ENCODE results near the gene REXO5.

DNA sequence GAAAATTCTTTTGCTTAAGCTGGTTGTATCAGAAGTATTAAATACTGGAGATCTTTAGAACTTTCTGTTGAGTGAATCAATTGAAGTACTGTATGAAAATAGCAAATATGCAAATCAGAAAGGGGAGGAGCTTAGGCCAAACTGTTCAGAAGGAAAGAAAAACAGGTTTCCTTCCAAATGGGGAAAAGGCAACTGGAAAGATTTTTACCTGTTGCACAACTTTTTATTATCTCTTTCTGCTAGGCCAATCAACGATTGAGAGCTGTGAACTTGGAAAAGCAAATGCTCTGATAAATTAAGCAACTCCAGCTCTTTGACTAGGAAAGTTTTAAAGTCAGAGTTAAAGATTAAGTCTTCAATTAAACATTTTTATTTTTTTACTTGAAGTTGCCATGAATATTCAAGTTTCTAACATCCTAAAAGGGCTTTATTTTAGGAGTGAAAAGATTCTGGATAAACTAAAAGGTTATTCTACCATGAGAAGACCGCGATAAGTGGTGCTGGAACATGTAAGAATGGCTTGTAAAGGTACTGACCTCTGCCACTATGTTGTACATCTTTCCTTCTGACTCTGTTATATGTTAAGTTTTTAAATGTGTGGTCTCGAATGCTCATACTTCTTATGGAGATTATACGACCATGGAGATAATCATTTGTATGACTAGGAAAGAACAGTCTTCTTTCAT lies 77.4 kb downstream of the REXO5 start:
- TF ChIP-seq, protein P1, sequence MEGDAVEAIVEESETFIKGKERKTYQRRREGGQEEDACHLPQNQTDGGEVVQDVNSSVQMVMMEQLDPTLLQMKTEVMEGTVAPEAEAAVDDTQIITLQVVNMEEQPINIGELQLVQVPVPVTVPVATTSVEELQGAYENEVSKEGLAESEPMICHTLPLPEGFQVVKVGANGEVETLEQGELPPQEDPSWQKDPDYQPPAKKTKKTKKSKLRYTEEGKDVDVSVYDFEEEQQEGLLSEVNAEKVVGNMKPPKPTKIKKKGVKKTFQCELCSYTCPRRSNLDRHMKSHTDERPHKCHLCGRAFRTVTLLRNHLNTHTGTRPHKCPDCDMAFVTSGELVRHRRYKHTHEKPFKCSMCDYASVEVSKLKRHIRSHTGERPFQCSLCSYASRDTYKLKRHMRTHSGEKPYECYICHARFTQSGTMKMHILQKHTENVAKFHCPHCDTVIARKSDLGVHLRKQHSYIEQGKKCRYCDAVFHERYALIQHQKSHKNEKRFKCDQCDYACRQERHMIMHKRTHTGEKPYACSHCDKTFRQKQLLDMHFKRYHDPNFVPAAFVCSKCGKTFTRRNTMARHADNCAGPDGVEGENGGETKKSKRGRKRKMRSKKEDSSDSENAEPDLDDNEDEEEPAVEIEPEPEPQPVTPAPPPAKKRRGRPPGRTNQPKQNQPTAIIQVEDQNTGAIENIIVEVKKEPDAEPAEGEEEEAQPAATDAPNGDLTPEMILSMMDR (IDR thresholded peaks at IDR 0.05) = no peak
- TF ChIP-seq EP300 (IDR thresholded peaks at IDR 0.05; ENCODE audit: low read depth) = no peak
